Caki2 (cell line): ENCODE measurements around the gene EHD1. TPM values are rescaled to one million over a fixed set of nuclear protein-coding genes. Genes with fewer than 3 reads are reported as not detected.
A peak's percentile ranks its signal among the peaks of the same experiment; 100 is the strongest.

Experiments used
- DNase-seq: peaks from one replicate; pipeline ENCODE4 v3.0.0-alpha.2; 2015; ENCODE audit warnings: low read depth
- in situ Hi-C: cut with HindIII; loops from 2 replicates; pipeline ENCODE4 v1.10.0; 2016; ENCODE audit warnings: low sequenced_read_pairs, low pct_unique_long_range_greater_than_20kb, mixed read lengths
- total RNA-seq: library from RNA; depleted of rRNA; stranded (reverse); fragments of >200 nt; shearing (Covaris generic); gene quantifications from 2 replicates; pipeline ENCODE4 v1.2.3, GENCODE V29; 2014; ENCODE audit warnings: low replicate concordance

The EHD1 gene
- total RNA-seq, 1 experiment from 2014 or later: 53.4 TPM

DNA sequence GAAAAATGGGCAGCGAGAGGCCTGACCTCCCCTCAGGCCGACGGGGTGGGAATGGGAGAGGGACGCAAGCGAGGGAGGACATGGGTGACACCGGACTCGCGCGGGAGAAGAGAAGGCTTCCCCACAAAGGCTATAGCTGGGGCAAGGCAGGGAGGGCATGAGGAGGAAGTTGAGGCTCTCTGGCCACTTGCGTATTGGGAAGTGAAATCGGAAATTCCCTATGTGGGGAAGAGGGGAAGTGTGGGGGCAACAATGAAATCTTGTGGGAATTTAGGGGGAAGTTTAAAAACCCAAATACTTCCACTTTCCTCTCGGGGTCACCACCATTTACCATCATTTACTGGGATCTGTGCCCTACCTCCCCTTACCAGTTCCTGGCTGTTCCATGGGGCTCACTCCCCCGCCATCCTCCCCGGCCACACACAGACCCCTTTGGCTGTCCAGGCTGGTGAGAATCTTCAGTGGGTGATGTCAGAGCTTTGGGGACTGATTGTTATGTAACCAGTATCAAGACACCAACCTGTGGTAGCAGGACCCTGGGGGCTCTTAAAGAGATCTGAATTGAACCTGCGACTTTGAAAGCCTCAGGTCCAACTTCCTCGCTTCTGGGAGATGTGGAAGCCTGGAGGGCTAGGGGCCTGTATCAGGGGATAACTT is 951 bp upstream of the EHD1 start:
- in situ Hi-C loops: no loop called here
- DNase-seq: no peak

DNA sequence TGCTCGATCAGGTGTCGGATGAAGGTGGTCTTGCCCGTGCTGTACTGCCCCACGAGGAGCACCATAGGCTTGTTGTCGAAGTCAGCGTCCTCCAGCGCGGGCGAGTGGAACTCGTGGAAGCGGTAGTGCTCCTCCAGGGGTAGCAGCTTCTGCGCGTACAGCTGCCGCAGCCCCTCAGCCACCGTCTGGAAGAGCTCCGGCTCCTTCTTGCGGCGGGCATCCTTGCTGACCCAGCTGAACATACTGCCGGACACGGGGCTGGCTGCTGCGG is 263 bp downstream of the EHD1 start:
- in situ Hi-C loops: no loop called here

DNA sequence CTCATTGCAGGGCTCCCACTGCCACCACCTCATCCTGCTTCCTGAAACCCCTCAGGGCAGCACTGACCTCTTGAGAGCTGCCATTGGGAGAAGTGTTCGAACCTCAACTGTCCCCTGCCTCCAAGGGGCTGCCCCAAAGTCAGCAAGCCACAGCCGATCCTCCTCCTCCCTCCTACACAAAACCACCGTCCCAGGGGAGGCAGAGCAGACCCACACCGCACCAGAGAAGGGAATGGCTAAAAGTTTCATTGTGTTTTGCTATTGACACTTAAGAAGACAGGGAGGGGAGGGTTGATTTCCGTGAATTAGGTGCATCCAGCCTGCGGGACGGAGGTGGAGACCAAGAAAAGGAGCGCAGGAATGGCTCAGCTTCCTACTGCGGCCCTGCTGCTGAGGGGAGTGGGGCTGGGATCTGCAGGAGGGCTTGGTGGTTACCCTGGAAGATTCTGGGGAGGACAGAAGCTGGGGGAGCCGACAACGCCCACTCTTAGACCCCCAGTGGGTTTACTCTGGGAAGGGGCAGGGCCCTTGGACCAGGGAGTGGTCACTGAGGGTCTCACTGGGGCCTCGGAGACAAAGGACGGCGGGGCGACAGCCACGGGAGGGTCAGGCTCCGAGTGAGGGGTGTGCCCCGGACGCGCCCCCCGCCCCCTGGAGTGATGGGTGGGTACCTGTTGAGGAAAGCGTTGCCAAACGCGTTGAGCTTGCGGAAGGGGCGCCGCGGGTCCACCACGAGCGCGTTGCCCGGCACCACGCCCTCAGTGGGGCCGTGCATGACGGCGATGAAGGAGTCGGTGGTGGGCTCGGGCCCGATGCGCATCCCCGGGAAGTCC is 815 bp downstream of the EHD1 start:
- in situ Hi-C loops: no loop called here
- DNase-seq: peak; percentile 28

More for the DNA sequence above, 263 bp downstream of the EHD1 start:
- DNase-seq: no peak

- peak; percentile 63 for DNase-seq
- in situ Hi-C loops: no loop called here
Observed at GRCh38 chr11:64876835-64877341, 1.5 kb downstream of the EHD1 start.

GRCh38 chr11:64876229-64876750 is 2.1 kb downstream of the EHD1 start:
- in situ Hi-C loops: no loop called here
- DNase-seq: no peak

- DNase-seq: peak; percentile 61
- in situ Hi-C loops: no loop called here
Observed at GRCh38 chr11:64875369-64876228, 2.8 kb downstream of the EHD1 start.

DNA sequence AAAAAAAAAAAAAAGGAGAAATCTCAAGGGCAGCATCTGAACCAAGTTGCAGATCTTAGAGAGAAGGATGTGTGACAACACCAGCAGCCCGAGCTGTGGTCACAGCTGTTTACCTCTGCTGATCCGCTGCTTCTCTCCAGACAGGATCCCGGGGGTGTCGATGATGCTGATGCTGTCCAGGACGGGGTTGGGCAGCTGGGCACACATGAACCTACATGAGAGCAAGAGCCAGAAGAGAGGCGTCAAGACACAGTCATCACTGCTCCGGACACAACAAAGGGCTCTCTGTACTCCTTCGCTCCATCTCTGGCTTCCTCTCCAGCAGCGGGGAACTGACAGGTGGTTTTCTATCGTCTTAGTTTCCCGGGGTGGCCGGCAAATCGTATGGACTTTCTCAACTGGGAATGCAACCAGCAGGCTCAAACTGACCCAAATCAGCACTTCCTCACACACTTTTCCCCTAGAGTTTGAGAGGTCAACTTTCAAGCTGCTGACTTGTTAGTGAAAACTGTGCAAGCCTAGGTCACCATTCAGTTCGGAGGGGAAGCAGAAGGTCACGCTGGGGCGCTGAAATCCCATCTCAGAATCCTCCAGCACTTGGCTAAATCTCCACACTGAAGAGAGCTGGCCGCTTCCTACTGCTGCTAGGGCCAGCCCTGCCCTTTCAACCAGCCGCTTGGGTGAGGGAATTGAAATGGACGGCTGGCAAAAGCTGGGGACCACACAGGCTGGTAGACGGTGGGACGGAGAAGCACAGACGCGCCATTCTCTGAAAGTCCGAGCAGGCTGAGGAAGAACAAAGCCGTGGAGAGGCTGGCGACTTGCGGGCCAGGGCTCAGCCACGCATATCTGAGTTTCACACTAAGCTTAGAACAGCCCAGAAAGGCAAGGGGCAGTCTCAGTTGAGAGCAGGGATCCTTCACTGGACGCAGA is 3.8 kb downstream of the EHD1 start:
- no peak for DNase-seq
- in situ Hi-C loops: no loop called here

DNA sequence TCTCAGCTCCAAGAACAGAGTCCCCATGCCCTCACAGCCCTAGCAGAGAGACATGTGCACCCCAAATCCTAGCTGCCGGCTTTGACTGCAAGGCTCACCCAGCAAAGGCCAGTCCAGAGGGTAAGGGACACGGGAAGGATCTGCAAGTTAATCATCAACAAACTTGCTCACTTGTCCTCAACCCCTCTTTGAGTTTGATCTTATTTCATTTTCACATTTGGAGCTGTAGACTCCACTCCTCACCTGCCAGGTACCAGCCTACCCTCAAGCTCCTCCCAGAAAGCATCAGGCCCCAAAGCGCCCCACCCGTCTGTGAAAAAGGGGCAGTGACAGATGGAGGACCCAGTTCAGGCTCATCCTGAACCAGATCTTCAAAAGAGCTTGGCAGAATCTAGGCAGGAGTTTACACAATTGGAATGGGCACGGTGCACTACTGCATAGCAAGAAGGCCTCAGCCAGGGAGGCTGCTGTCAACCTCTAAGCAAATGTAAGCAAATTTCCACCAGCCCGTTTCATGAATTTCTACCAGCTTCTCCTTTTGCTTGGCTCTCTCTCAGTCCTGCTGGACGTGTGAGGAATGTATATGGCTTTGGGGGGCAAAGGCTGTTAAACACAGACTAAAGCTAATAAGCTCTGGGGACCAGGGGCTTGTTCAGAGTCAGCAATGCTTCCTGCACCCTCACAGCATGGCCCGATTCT is 5.5 kb downstream of the EHD1 start:
- no peak for DNase-seq

DNA sequence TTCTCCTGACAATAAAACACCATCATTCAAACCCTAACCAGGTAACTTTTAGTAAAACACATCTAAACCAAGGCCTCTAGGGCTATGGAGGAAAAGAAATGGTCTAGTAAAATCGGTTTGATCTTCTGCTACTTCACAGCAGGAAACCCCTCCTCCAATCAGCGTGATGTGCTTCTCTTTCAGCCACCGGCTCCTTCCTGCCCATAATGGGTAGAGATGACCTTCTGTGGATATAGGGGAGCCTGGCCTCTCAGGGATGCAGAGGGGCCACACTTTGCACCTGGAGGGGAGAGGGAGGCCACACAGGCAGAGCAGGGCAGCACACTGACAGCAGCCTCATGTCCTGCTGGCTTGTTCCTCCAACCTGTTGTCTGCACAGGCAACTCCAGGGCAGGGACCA is 6.9 kb downstream of the EHD1 start:
- in situ Hi-C loops: no loop called here
- no peak for DNase-seq

More for the DNA sequence above, 5.5 kb downstream of the EHD1 start:
- in situ Hi-C loops: no loop called here

GRCh38 chr11:64870893-64871466 is 7.4 kb downstream of the EHD1 start:
- DNase-seq: no peak
- in situ Hi-C loops: no loop called here

- in situ Hi-C loops: no loop called here
- DNase-seq: no peak
Observed at GRCh38 chr11:64870176-64870892, 8.1 kb downstream of the EHD1 start.

DNA sequence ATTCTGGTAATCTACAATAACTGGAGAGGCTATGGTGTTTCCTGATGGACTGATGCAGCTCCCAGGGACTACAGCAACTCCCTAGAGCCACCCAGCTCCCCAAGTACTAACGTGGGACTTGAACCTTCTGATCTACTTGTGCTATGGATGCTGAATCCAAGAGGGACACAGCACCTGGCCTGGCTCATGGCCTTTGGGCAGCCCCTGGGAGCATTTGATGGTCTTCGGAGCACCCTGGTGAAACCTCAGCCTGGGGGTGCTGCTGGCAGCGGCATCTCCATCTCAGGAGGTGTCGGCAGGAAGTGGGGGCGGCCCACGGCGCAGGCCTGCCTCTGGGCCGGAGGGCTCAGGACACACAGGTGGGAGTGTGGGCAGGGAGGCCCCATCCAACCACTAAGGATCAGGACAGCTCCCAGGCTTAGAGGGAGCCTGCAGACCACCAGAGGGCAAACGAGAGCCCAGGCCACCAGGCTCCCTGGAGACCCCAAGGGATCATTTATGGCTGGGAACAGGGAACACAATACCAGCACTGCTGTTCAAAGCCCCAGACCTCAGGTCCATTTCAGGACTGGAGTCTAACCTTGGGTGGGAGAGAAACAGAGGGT is 8.7 kb downstream of the EHD1 start:
- in situ Hi-C loops: no loop called here
- no peak for DNase-seq

DNA sequence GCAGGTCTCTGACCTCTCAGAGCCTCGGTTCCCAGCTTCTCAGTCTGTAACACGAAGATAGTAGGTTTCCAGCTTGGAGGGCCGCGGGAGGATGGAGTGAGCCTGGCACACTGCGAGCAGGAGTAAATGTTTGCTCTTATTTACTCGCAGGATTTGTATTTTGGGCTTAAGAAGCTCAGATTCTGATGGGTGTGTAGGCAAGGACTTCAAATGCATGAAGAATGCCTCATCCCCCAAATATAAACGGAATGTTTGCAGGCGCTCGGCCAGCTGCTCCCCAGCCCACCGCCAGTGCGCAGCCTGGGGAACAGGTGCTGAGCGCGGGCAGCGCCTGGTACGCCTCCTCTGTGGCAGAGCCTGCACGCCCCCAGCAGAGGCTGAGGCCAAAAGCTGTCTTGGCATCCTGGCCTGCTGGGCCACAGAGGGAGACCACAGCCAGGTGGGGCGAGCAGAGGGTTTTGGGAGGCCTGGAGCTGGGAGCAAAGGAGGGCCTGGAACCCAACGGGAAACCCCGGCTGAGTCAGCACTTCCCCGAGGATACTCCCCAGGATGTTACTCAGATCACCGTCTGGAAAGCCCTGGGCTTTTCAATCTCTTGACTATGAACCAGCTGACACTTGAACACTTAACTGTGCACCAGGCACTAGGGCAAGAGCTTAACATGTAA is 9.4 kb downstream of the EHD1 start:
- no peak for DNase-seq
- in situ Hi-C loops: no loop called here

DNA sequence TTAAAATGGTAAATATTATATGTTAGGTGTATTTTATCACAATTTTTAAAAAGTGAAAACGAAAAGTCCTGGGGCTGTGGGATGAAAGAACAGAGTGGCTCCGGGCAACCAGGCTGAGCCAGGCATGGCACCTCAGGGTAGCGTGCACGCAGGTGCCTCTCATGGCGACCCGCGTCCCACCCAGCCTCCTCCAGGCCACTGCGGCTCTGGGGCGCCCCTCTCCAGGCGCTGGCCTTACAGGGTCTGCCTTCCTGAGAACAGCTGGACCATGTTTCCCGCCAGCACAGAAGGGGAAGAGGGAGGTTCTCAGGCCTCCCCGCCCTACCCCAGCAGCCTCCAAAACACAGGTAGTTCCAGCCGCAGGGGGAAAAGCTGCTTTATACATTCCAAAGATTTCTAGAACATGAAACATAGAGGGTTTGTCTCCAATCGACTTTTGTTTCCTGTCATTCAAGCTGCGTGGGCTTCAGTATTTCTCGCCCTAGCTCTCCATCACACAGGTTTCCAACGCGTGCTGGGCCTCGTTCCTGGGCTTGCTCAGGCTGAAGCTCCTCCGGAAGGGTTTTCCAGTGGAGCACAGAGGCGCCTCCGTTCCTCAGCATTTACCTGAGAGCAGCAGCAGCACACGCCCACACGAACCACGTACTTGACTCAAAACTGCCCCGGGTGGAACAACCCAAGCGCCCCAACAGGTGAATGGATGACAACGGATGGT is 10.5 kb downstream of the EHD1 start:
- in situ Hi-C loops: no loop called here

GRCh38 chr11:64866173-64866491 is 12.3 kb downstream of the EHD1 start:
- in situ Hi-C loops: no loop called here
- DNase-seq: no peak

More for the DNA sequence above, 10.5 kb downstream of the EHD1 start:
- no peak for DNase-seq
